Uterus (tissue), 4 donors: ENCODE results near the gene CCL23. TPM values are rescaled to one million over a fixed set of nuclear protein-coding genes. Genes with fewer than 3 reads are reported as not detected.

Experiments
- DNase-seq, 2 donors: peaks; one replicate each; pipeline ENCODE4 v3.0.0-alpha.2; 2019 to 2020
- H3K27ac ChIP-seq, 2 donors: fragments of 200-600 bp; sonication (generic); 1 replicate in 1 of 2; 2 replicates in 1 of 2; pipeline ENCODE4 v1.5.1; 2016 to 2018
- H3K27me3 ChIP-seq, 2 donors: fragments of 200-600 bp; sonication (generic); one replicate each; pipeline ENCODE4 v1.5.1; 2018 to 2019; ENCODE audit warnings: control low read depth in 1 of 2
- H3K36me3 ChIP-seq, 2 donors: fragments of 200-600 bp; sonication (generic); one replicate each; pipeline ENCODE4 v1.5.1; 2019; ENCODE audit warnings: control low read depth in 1 of 2
- H3K4me1 ChIP-seq, 2 donors: fragments of 200-600 bp; sonication (generic); one replicate each; pipeline ENCODE4 v1.5.1; 2018 to 2019; ENCODE audit warnings: control low read depth in 1 of 2
- H3K4me3 ChIP-seq, 2 donors: fragments of 200-600 bp; sonication (generic); 1 replicate in 1 of 2; 2 replicates in 1 of 2; pipeline ENCODE4 v1.5.1; 2018 to 2019; ENCODE audit warnings: mild to moderate bottlenecking in 1 of 2
- H3K9me3 ChIP-seq, 2 donors: fragments of 200-600 bp; sonication (generic); one replicate each; pipeline ENCODE4 v1.5.1; 2019; ENCODE audit warnings: control low read depth in 1 of 2
- CTCF ChIP-seq, 4 experiments: fragments of 200-600 bp in 2 of 4; fragments of 450-650 bp in 2 of 4; sonication (generic) in 2 of 4; IDR thresholded peaks; one replicate each; pipeline ENCODE4 v1.5.1; 2016 to 2019; ENCODE audit warnings: antibody characterized with exemption in 4 of 4, mild to moderate bottlenecking in 2 of 4, moderate library complexity in 1 of 4
- POLR2A ChIP-seq, 2 donors: fragments of 450-650 bp; IDR thresholded peaks; one replicate each; pipeline ENCODE4 v1.6.1; 2016; ENCODE audit warnings: antibody characterized with exemption in 2 of 2, mild to moderate bottlenecking in 1 of 2, moderate library complexity in 1 of 2
- intact Hi-C: fragments of 100-400 bp; cut with DNase I; formaldehyde crosslinking; loops from one replicate; pipeline ENCODE4 v1.15.1; 2023; ENCODE audit warnings: low total_unique reads
- total RNA-seq, 4 donors: library from RNA; depleted of rRNA in 3 of 4; stranded (reverse); fragments of >200 nt in 3 of 4; gene quantifications; one replicate each; pipeline versions ENCODE4 v1.1.0 to v1.2.4, GENCODE V29; 2014 to 2023
- donor health status: DM: yes; HTN: yes; CAD: no.

The CCL23 gene
- total RNA-seq, 4 donors from 2014 or later, result 42.1 to 399 (median 131) TPM; not detected in 1

DNA sequence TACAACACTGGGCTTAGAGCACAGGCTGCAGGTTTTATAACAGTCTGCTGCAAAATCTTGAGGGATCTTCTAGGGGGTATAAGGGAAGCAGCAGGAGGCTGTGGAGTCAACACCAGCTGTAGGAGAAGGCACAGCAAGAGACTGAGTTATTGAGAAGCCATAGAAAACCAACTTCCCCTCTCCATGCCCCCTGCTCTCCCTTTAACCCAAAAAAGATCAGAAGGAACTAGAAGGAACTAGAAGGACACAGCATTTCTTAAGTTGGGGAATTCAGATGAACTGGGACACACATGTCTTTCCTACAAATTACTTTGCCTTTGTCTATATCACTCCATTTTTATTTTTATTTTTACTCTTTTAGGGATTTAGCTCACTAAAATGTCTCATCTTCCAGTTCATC is 40.1 kb upstream of the CCL23 start:
- no peak overlapping the region for H3K4me3 ChIP-seq
- H3K27ac ChIP-seq, result no peak overlapping the region
- no peaks in the 10 kb centered on the region for H3K9me3 ChIP-seq
- TF ChIP-seq CTCF (IDR thresholded peaks at IDR 0.05) (no peak), POLR2A (IDR thresholded peaks at IDR 0.05) (no peak)
- DNase-seq, result no peak
- no peaks in the 10 kb centered on the region for H3K4me1 ChIP-seq
- no peaks in the 10 kb centered on the region for H3K27me3 ChIP-seq
- intact Hi-C loops, result no loop called here
- H3K36me3 ChIP-seq, result no peaks in the 10 kb centered on the region

- Histone ChIP-seq H3K27ac (no peak overlapping the region), H3K9me3 (no peaks in the 10 kb centered on the region), H3K4me3 (no peak overlapping the region), H3K36me3 (no peaks in the 10 kb centered on the region), H3K4me1 (no peaks in the 10 kb centered on the region), H3K27me3 (no peaks in the 10 kb centered on the region)
- no peak for DNase-seq
- TF ChIP-seq CTCF (IDR thresholded peaks at IDR 0.05) (no peak), POLR2A (IDR thresholded peaks at IDR 0.05) (no peak)
- intact Hi-C loops, result no loop called here
These were observed 38.2 kb upstream of the CCL23 start for GRCh38 chr17:36055921-36056520.

GRCh38 chr17:36055171-36055570 is 37.4 kb upstream of the CCL23 start:
- TF ChIP-seq POLR2A (IDR thresholded peaks at IDR 0.05) (no peak), CTCF (IDR thresholded peaks at IDR 0.05) (no peak)
- Histone ChIP-seq H3K36me3 (no peaks in the 10 kb centered on the region), H3K27me3 (no peaks in the 10 kb centered on the region), H3K27ac (no peak overlapping the region), H3K9me3 (no peaks in the 10 kb centered on the region), H3K4me1 (no peaks in the 10 kb centered on the region), H3K4me3 (no peak overlapping the region)
- no peak for DNase-seq
- intact Hi-C loops, result no loop called here

DNA sequence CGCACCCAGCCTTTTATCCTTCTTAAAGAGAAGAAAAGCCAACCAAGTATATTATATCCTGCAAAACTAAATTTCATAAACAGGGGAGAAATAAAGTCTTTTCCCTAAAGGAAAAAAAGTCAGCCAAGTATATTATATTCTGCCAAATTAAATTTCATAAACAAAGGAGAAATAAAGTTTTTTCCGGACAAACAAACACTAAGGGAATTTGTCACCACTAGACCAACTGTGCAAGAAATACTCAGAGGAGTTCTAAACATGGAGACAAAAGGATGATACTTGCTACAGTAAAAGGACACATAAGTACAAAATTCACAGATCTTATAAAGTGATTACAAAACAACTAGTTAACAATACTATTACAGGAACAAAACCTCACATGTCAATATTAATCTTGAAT is 31.9 kb upstream of the CCL23 start:
- TF ChIP-seq POLR2A (IDR thresholded peaks at IDR 0.05) (no peak), CTCF (IDR thresholded peaks at IDR 0.05) (no peak)
- Histone ChIP-seq H3K27ac (no peak overlapping the region), H3K27me3 (no peaks in the 10 kb centered on the region), H3K36me3 (no peaks in the 10 kb centered on the region), H3K4me3 (no peak overlapping the region), H3K4me1 (no peaks in the 10 kb centered on the region), H3K9me3 (peaks cover 0 to 6% of the 10 kb centered on the region in 2 donors)
- DNase-seq, result no peak
- intact Hi-C loops, result no loop called here

DNA sequence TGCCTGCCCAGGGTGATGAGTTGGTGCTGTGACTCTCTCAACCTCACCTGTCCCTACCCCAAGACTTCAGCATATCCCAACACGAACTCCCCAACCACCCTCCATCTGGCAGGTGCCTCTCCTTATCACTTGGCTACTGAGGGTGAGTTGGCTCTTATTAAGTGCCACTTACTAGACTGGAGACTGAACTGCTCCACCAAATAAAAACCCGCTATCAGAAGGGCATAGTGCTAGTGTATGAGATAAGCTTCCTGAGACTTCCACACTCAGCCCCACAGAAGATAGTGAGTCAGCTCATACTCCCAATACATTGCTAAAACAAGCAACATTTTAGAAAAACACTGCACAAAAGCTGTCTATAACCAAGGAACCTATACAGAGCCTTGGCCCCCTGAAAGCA is 30.3 kb upstream of the CCL23 start:
- DNase-seq, result no peak
- no peaks in the 10 kb centered on the region for H3K36me3 ChIP-seq
- H3K27me3 ChIP-seq, result no peaks in the 10 kb centered on the region
- intact Hi-C loops, result no loop called here
- H3K4me1 ChIP-seq, result no peaks in the 10 kb centered on the region
- TF ChIP-seq CTCF (IDR thresholded peaks at IDR 0.05) (no peak), POLR2A (IDR thresholded peaks at IDR 0.05) (no peak)
- no peak overlapping the region for H3K4me3 ChIP-seq
- H3K27ac ChIP-seq, result no peak overlapping the region
- peaks cover 0 to 6% of the 10 kb centered on the region in 2 donors for H3K9me3 ChIP-seq
